SW480 (cell line): ENCODE data around the gene STEAP1B.

Source experiments
- DNase-seq: peaks from one replicate; pipeline ENCODE4 v3.0.0-alpha.2; 2016; ENCODE audit warnings: low spot score

Gene STEAP1B

DNA sequence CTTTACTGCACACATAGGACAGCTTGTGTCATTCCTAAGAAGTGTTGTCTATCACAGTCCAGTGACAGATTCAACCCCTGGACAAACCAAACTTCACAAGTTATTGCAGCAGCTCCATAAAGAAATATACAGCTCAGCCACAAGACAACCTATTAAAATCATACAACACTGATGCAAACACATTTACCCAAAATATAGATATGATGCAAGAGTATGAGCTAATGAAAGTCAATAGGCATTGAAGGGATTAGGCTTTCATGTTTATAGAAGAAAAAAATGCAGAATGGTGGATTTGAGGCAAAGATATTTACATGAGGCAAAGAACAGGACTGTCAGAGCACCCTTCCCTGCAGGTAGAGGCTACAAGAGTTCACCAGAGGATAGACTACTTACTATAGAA, 128.1 kb downstream of the STEAP1B start:
- DNase-seq: no peak
